G401 (cell line): ENCODE measurements around the gene LIX1L. TPM values are rescaled to one million over a fixed set of nuclear protein-coding genes. Genes with fewer than 3 reads are reported as not detected.

Experiments
- total RNA-seq: library from RNA; depleted of rRNA; stranded (reverse); fragments of >200 nt; shearing (Covaris generic); gene quantifications from 2 replicates; pipeline ENCODE4 v1.2.3, GENCODE V29; 2014; rRNA removed

LIX1L gene
- total RNA-seq, 1 experiment from 2014 or later = 31.7 TPM

Other genes starting within 250 kb of the LIX1L start
- not detected in 2 replicates for gene CD160, start 238.5 kb downstream of the LIX1L start, total RNA-seq
- 8.6 and 8.9 TPM in 2 replicates for gene RNF115, start 133.9 kb downstream of the LIX1L start, total RNA-seq
- gene POLR3C, start 133.8 kb downstream of the LIX1L start, total RNA-seq = 12.0 and 28.1 TPM in 2 replicates
- 3.1 and 3.6 TPM in 2 replicates for gene NUDT17, start 112.4 kb downstream of the LIX1L start, total RNA-seq
- gene PIAS3, start 98.9 kb downstream of the LIX1L start, total RNA-seq = 10.3 and 14.1 TPM in 2 replicates
- gene ANKRD35, start 72.2 kb downstream of the LIX1L start, total RNA-seq = not detected in 2 replicates
- gene ITGA10, start 48.0 kb downstream of the LIX1L start, total RNA-seq = 0.27 and 0.74 TPM in 2 replicates
- gene PEX11B, start 39.3 kb downstream of the LIX1L start, total RNA-seq = 18.2 and 31.9 TPM in 2 replicates
- gene RBM8A, start 30.5 kb downstream of the LIX1L start, total RNA-seq = 86.0 and 117 TPM in 2 replicates
- gene ANKRD34A, start 6.6 kb upstream of the LIX1L start, total RNA-seq = 2.5 and 16.1 TPM in 2 replicates
- 13.4 and 13.5 TPM in 2 replicates for gene POLR3GL, start 6.7 kb upstream of the LIX1L start, total RNA-seq
- gene TXNIP, start 38.6 kb upstream of the LIX1L start, total RNA-seq = 1.8 and 4.7 TPM in 2 replicates
- gene HJV, start 63.7 kb upstream of the LIX1L start, total RNA-seq = not detected in 2 replicates
- gene NBPF10, start 186.8 kb upstream of the LIX1L start, total RNA-seq = 0.20 and 0.55 TPM in 2 replicates